ENCODE data around the gene IGSF23. TPM values are rescaled to one million over a fixed set of nuclear protein-coding genes. Genes with fewer than 3 reads are reported as not detected.
A peak's percentile ranks its signal among the peaks of the same experiment; 100 is the strongest.
"Not testable (repeated sequence)": the region's sequence is repeated elsewhere in the genome, so short reads cannot be mapped to it uniquely, and the experiment has no call there.

IGSF23 gene
- total RNA-seq, 2 experiments from 2014 or later, result not detected

- peaks cover 6% of the 10 kb centered on the region for H3K9me3 Mint-ChIP-seq
- peak; percentile 26 for DNase-seq
- H3K4me3 Mint-ChIP-seq, result no peak overlapping the region
- no peaks in the 10 kb centered on the region for H3K36me3 Mint-ChIP-seq (ENCODE audit: low read depth)
- ChIA-PET POLR2A (no interaction called here), CTCF (interaction anchor here (0.6 to 1.3 kb wide), 2 partner anchors 11 to 908 kb away, joined by 3 read pairs; no protein-coding TSS in a partner anchor)
- H3K27ac Mint-ChIP-seq, result no peak overlapping the region
- H3K4me1 Mint-ChIP-seq, result no peaks in the 10 kb centered on the region
- H3K27me3 Mint-ChIP-seq, result no peaks in the 10 kb centered on the region
These were observed 36.4 kb upstream of the IGSF23 start for GRCh38 chr19:44576843-44577565.

GRCh38 chr19:44577566-44577874 is 35.8 kb upstream of the IGSF23 start:
- POLR2A ChIA-PET, result no interaction called here
- CTCF ChIA-PET, result interaction anchor here (1.3 kb wide), 1 partner anchor 11 kb away, joined by 3 read pairs; no protein-coding TSS in a partner anchor
- peaks cover 6% of the 10 kb centered on the region for H3K9me3 Mint-ChIP-seq

GRCh38 chr19:44579663-44580365 is 33.5 kb upstream of the IGSF23 start:
- ChIA-PET POLR2A (no interaction called here), CTCF (interaction anchor here (2.0 kb wide), 1 partner anchor 9 kb away, joined by 4 read pairs; no protein-coding TSS in a partner anchor)
- no peak overlapping the region for H3K27ac Mint-ChIP-seq
- H3K36me3 Mint-ChIP-seq (ENCODE audit: low read depth), result no peaks in the 10 kb centered on the region
- peaks cover 6% of the 10 kb centered on the region for H3K9me3 Mint-ChIP-seq
- no peak overlapping the region for H3K4me3 Mint-ChIP-seq
- H3K27me3 Mint-ChIP-seq, result no peaks in the 10 kb centered on the region
- no peak for DNase-seq
- H3K4me1 Mint-ChIP-seq, result no peaks in the 10 kb centered on the region

More at GRCh38 chr19:44577566-44577874, 35.8 kb upstream of the IGSF23 start:
- Mint-ChIP-seq H3K4me1 (no peaks in the 10 kb centered on the region), H3K27ac (no peak overlapping the region), H3K36me3 (ENCODE audit: low read depth) (no peaks in the 10 kb centered on the region), H3K27me3 (no peaks in the 10 kb centered on the region), H3K4me3 (no peak overlapping the region)
- DNase-seq, result no peak

- Mint-ChIP-seq H3K27ac (no peak overlapping the region), H3K9me3 (peaks cover 6% of the 10 kb centered on the region), H3K36me3 (ENCODE audit: low read depth) (no peaks in the 10 kb centered on the region), H3K27me3 (no peaks in the 10 kb centered on the region), H3K4me3 (no peak overlapping the region), H3K4me1 (no peaks in the 10 kb centered on the region)
- CTCF ChIA-PET, result interaction anchor here (2.0 kb wide), 1 partner anchor 9 kb away, joined by 4 read pairs; no protein-coding TSS in a partner anchor
- POLR2A ChIA-PET, result no interaction called here
- no peak for DNase-seq
These were observed 32.9 kb upstream of the IGSF23 start for GRCh38 chr19:44580366-44580895.

- DNase-seq, result no peak
- Mint-ChIP-seq H3K4me1 (no peaks in the 10 kb centered on the region), H3K9me3 (peaks cover 11% of the 10 kb centered on the region), H3K4me3 (no peak overlapping the region), H3K36me3 (ENCODE audit: low read depth) (no peaks in the 10 kb centered on the region), H3K27ac (no peak overlapping the region), H3K27me3 (no peaks in the 10 kb centered on the region)
- ChIA-PET POLR2A (no interaction called here), CTCF (interaction anchor here (2.0 kb wide), 1 partner anchor 10 kb away, joined by 4 read pairs; no protein-coding TSS in a partner anchor)
These were observed 32.1 kb upstream of the IGSF23 start for GRCh38 chr19:44581288-44581687.

GRCh38 chr19:44582581-44583265 is 30.6 kb upstream of the IGSF23 start:
- Mint-ChIP-seq H3K27me3 (no peaks in the 10 kb centered on the region), H3K27ac (no peak overlapping the region), H3K36me3 (ENCODE audit: low read depth) (no peaks in the 10 kb centered on the region), H3K4me3 (no peak overlapping the region), H3K4me1 (peaks cover 9% of the 10 kb centered on the region), H3K9me3 (peaks cover 21% of the 10 kb centered on the region)
- no peak for DNase-seq
- CTCF ChIA-PET, result interaction anchor here (0.6 kb wide), 1 partner anchor 21 kb away, joined by 4 read pairs; no protein-coding TSS in a partner anchor
- POLR2A ChIA-PET, result no interaction called here

GRCh38 chr19:44585371-44586133 is 27.8 kb upstream of the IGSF23 start:
- no peak overlapping the region for H3K4me3 Mint-ChIP-seq
- H3K27me3 Mint-ChIP-seq, result no peaks in the 10 kb centered on the region
- ChIA-PET POLR2A (interaction anchor here (0.7 kb wide), 1 partner anchor 82 kb away, joined by 3 read pairs; no protein-coding TSS in a partner anchor), CTCF (no interaction called here)
- H3K27ac Mint-ChIP-seq, result no peak overlapping the region
- DNase-seq, result no peak
- H3K36me3 Mint-ChIP-seq (ENCODE audit: low read depth), result no peaks in the 10 kb centered on the region
- peaks cover 30% of the 10 kb centered on the region for H3K9me3 Mint-ChIP-seq
- peaks cover 15% of the 10 kb centered on the region for H3K4me1 Mint-ChIP-seq

- H3K36me3 Mint-ChIP-seq (ENCODE audit: low read depth), result no peaks in the 10 kb centered on the region
- no peaks in the 10 kb centered on the region for H3K27me3 Mint-ChIP-seq
- H3K9me3 Mint-ChIP-seq, result peaks cover 31% of the 10 kb centered on the region
- no peak overlapping the region for H3K27ac Mint-ChIP-seq
- DNase-seq, result no peak
- no peak overlapping the region for H3K4me3 Mint-ChIP-seq
- peaks cover 15% of the 10 kb centered on the region for H3K4me1 Mint-ChIP-seq
- POLR2A ChIA-PET, result no interaction called here
- CTCF ChIA-PET, result interaction anchor here (0.5 to 0.6 kb wide), 3 partner anchors 11 to 643 kb away, joined by 3 to 4 read pairs (median 3); no protein-coding TSS in a partner anchor
These were observed 25.2 kb upstream of the IGSF23 start for GRCh38 chr19:44587963-44588770.

- Mint-ChIP-seq H3K27me3 (no peaks in the 10 kb centered on the region), H3K4me1 (peaks cover 15% of the 10 kb centered on the region), H3K36me3 (ENCODE audit: low read depth) (no peaks in the 10 kb centered on the region), H3K27ac (no peak overlapping the region), H3K4me3 (no peak overlapping the region), H3K9me3 (peaks cover 31% of the 10 kb centered on the region)
- ChIA-PET CTCF (interaction anchor here (0.6 kb wide), 2 partner anchors 11 to 643 kb away, joined by 3 to 4 read pairs; no protein-coding TSS in a partner anchor), POLR2A (no interaction called here)
- no peak for DNase-seq
These were observed 24.6 kb upstream of the IGSF23 start for GRCh38 chr19:44588771-44589112.

- Mint-ChIP-seq H3K27ac (no peak overlapping the region), H3K4me3 (no peak overlapping the region), H3K4me1 (peaks cover 15% of the 10 kb centered on the region), H3K9me3 (peaks cover 31% of the 10 kb centered on the region), H3K27me3 (no peaks in the 10 kb centered on the region), H3K36me3 (ENCODE audit: low read depth) (no peaks in the 10 kb centered on the region)
- CTCF ChIA-PET, result interaction anchor here (0.7 kb wide), 1 partner anchor 21 kb away, joined by 3 read pairs; no protein-coding TSS in a partner anchor
- POLR2A ChIA-PET, result no interaction called here
- no peak for DNase-seq
These were observed 22.9 kb upstream of the IGSF23 start for GRCh38 chr19:44590245-44591059.

- POLR2A ChIA-PET; H3K27ac Mint-ChIP-seq; H3K4me3 Mint-ChIP-seq; H3K36me3 Mint-ChIP-seq (ENCODE audit: low read depth); CTCF ChIA-PET; DNase-seq; H3K27me3 Mint-ChIP-seq: not testable (repeated sequence)
- Mint-ChIP-seq H3K4me1 (peaks cover 15% of the 10 kb centered on the region), H3K9me3 (peaks cover 30% of the 10 kb centered on the region)
These were observed 21.9 kb upstream of the IGSF23 start for GRCh38 chr19:44591340-44591993.
